SK-N-SH treated with all-trans-retinoic acid at 6 μM for 48 hours (cell line): ENCODE results near the gene ZC3H7B.

ENCODE experiments used
- ATAC-seq: fragments of 200-7000 bp; cut with Tn5 transposase; 3 replicates; pipeline ENCODE4 v1.9.1; 2020; ENCODE audit warnings: mild to moderate bottlenecking, moderate library complexity
- ARNTL ChIP-seq: fragments of 450-650 bp; formaldehyde crosslinking; IDR thresholded peaks from 2 replicates; pipeline ENCODE4 v1.5.0; 2020; ENCODE audit warnings: low read depth, mild to moderate bottlenecking, moderate library complexity, borderline replicate concordance
- BACH2 ChIP-seq: fragments of 250-450 bp; sonication (Bioruptor Pico); IDR thresholded peaks from 2 replicates; pipeline ENCODE4 v1.9.0; 2021; ENCODE audit warnings: mild to moderate bottlenecking, borderline replicate concordance
- CSDC2 ChIP-seq: fragments of 250-450 bp; sonication (Bioruptor Pico); IDR thresholded peaks from 2 replicates; pipeline ENCODE4 v1.5.0; 2020; ENCODE audit warnings: mild to moderate bottlenecking, moderate library complexity
- ESRRG ChIP-seq: fragments of 250-450 bp; sonication (Bioruptor Pico); IDR thresholded peaks from 2 replicates; pipeline ENCODE4 v1.6.1; 2021; ENCODE audit warnings: mild to moderate bottlenecking
- ISL1 ChIP-seq: fragments of 250-450 bp; sonication (Bioruptor Pico); IDR thresholded peaks from 2 replicates; pipeline ENCODE4 v2.1.2; 2022; ENCODE audit warnings: mild to moderate bottlenecking, moderate library complexity
- PPARA ChIP-seq: fragments of 250-450 bp; sonication (Bioruptor Pico); IDR thresholded peaks from 2 replicates; pipeline ENCODE4 v1.5.0; 2020; ENCODE audit warnings: mild to moderate bottlenecking, borderline replicate concordance
- RARB ChIP-seq: fragments of 250-450 bp; sonication (Bioruptor Pico); IDR thresholded peaks from 2 replicates; pipeline ENCODE4 v1.8.0; 2021; ENCODE audit warnings: mild to moderate bottlenecking, moderate library complexity
- SNAI2 ChIP-seq: fragments of 250-450 bp; sonication (Bioruptor Pico); IDR thresholded peaks from 2 replicates; pipeline ENCODE4 v1.5.0; 2020; ENCODE audit warnings: mild to moderate bottlenecking, moderate library complexity
- TCF4 ChIP-seq: fragments of 250-450 bp; sonication (Bioruptor Pico); IDR thresholded peaks from 2 replicates; pipeline ENCODE4 v1.8.0; 2021; ENCODE audit warnings: mild to moderate bottlenecking, moderate library complexity, borderline replicate concordance
- TOX ChIP-seq: fragments of 250-450 bp; sonication (Bioruptor Pico); IDR thresholded peaks from 2 replicates; pipeline ENCODE4 v1.8.0; 2021; ENCODE audit warnings: mild to moderate bottlenecking, moderate library complexity, borderline replicate concordance
- ZC3H10 ChIP-seq: fragments of 250-450 bp; sonication (Bioruptor Pico); IDR thresholded peaks from 2 replicates; pipeline ENCODE4 v1.5.1; 2021; ENCODE audit warnings: mild to moderate bottlenecking, moderate library complexity
- ZFP3 ChIP-seq: fragments of 250-450 bp; sonication (Bioruptor Pico); IDR thresholded peaks from 2 replicates; pipeline ENCODE4 v1.5.0; 2020; ENCODE audit warnings: mild to moderate bottlenecking, moderate library complexity
- ZNF565 ChIP-seq: fragments of 450-650 bp; formaldehyde crosslinking; conservative IDR thresholded peaks from 2 replicates; pipeline ENCODE4 v1.5.0; 2020; ENCODE audit warnings: low read depth, mild to moderate bottlenecking, moderate library complexity
- ZNF70 ChIP-seq: fragments of 450-650 bp; formaldehyde crosslinking; IDR thresholded peaks from 2 replicates; pipeline ENCODE4 v1.5.0; 2020; ENCODE audit warnings: mild to moderate bottlenecking, moderate library complexity
- ZNF8 ChIP-seq: fragments of 450-650 bp; formaldehyde crosslinking; IDR thresholded peaks from 2 replicates; pipeline ENCODE4 v1.5.0; 2020; ENCODE audit warnings: mild to moderate bottlenecking, moderate library complexity
- TF ChIP-seq, protein P1 (sequence below): fragments of 250-450 bp; sonication (Bioruptor Pico); IDR thresholded peaks from 2 replicates; pipeline ENCODE4 v1.8.0; 2021; ENCODE audit warnings: low read depth, mild to moderate bottlenecking, moderate library complexity, borderline replicate concordance
- TF ChIP-seq, protein P2 (sequence below): fragments of 250-450 bp; sonication (Bioruptor Pico); IDR thresholded peaks from 2 replicates; pipeline ENCODE4 v1.8.0; 2020; ENCODE audit warnings: mild to moderate bottlenecking, moderate library complexity, borderline replicate concordance
- TF ChIP-seq, protein P3 (sequence below): fragments of 250-450 bp; sonication (Bioruptor Pico); IDR thresholded peaks from 2 replicates; pipeline ENCODE4 v1.5.1; 2021; ENCODE audit warnings: mild to moderate bottlenecking, moderate library complexity
- TF ChIP-seq, protein P4 (sequence below): fragments of 250-450 bp; sonication (Bioruptor Pico); IDR thresholded peaks from 2 replicates; pipeline ENCODE4 v1.5.0; 2020; ENCODE audit warnings: mild to moderate bottlenecking, moderate library complexity

The ZC3H7B gene

DNA sequence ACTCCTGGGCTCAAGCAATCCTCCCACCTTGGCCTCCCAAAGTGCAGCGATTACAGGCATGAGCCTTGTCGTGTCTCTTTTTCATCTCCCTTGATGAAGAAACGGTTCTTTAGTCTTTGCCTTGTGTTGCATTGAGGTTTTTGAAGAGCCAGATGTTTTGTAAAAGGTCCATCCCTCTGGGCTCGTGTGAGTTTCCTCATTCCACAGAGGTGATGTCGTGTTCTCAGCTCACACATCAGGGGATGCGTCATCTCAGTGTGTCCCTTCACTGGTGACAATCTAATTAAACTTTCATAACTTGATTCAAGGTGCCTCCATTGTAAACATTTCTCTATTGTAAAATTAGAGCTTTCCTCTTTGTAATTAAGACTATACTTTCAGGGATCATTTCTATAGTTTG, 50.7 kb downstream of the ZC3H7B start:
- no peak for ATAC-seq
- TF ChIP-seq ZNF565 (CRISPR knock-in tag) = no peak
- TF ChIP-seq, protein P1, sequence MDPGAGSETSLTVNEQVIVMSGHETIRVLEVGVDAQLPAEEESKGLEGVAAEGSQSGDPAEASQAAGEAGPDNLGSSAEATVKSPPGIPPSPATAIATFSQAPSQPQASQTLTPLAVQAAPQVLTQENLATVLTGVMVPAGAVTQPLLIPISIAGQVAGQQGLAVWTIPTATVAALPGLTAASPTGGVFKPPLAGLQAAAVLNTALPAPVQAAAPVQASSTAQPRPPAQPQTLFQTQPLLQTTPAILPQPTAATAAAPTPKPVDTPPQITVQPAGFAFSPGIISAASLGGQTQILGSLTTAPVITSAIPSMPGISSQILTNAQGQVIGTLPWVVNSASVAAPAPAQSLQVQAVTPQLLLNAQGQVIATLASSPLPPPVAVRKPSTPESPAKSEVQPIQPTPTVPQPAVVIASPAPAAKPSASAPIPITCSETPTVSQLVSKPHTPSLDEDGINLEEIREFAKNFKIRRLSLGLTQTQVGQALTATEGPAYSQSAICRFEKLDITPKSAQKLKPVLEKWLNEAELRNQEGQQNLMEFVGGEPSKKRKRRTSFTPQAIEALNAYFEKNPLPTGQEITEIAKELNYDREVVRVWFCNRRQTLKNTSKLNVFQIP (CRISPR knock-in tag) = no peak
- TF ChIP-seq ZFP3 (CRISPR knock-in tag) = no peak
- no peak for TF ChIP-seq ZNF70
- TF ChIP-seq ZC3H10 (CRISPR knock-in tag) = no peak

DNA sequence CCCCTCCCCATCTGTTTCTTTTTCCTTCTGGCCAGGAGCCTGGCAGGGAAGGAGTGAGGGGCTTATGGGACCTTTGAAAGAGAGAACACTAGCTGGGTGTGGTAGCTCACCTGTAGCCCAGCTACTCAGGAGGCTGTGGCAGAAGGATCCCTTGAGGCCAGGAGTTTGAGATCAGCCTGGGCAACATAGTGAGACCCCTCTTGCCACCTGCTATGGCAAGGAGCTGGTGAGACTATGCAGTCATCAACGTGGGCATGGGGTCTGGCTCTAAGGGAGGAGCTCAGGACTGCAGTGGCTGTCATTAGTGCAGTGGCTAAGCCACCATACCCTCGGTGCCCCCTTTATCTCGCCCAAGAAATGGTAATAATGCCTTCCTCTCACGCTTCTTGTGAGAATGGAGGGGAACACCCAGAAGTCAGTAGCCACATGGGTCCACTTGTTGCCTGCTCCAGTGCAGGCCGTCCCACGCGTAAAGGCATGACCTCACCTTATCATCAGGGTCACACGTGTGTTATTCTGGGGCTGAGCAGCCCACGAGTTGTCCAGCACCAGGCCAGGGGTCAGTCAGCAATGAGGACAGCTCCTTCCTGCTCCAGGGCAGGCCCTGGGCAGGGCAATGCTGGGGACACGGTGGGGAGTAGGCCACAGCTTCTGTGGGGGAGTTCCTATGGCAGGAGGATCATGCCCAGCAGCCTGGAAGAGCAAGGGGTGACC, 52.7 kb downstream of the ZC3H7B start:
- no peak for ATAC-seq
- TF ChIP-seq, protein P1 (CRISPR knock-in tag) = no peak
- no peak for TF ChIP-seq BACH2 (CRISPR knock-in tag)
- no peak for TF ChIP-seq ZNF8 (CRISPR knock-in tag)
- TF ChIP-seq, protein P2, sequence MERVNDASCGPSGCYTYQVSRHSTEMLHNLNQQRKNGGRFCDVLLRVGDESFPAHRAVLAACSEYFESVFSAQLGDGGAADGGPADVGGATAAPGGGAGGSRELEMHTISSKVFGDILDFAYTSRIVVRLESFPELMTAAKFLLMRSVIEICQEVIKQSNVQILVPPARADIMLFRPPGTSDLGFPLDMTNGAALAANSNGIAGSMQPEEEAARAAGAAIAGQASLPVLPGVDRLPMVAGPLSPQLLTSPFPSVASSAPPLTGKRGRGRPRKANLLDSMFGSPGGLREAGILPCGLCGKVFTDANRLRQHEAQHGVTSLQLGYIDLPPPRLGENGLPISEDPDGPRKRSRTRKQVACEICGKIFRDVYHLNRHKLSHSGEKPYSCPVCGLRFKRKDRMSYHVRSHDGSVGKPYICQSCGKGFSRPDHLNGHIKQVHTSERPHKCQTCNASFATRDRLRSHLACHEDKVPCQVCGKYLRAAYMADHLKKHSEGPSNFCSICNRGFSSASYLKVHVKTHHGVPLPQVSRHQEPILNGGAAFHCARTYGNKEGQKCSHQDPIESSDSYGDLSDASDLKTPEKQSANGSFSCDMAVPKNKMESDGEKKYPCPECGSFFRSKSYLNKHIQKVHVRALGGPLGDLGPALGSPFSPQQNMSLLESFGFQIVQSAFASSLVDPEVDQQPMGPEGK = no peak
- no peak for TF ChIP-seq ARNTL (CRISPR knock-in tag)
- no peak for TF ChIP-seq SNAI2 (CRISPR knock-in tag)
- TF ChIP-seq CSDC2 = no peak
- no peak for TF ChIP-seq TOX (CRISPR knock-in tag)

DNA sequence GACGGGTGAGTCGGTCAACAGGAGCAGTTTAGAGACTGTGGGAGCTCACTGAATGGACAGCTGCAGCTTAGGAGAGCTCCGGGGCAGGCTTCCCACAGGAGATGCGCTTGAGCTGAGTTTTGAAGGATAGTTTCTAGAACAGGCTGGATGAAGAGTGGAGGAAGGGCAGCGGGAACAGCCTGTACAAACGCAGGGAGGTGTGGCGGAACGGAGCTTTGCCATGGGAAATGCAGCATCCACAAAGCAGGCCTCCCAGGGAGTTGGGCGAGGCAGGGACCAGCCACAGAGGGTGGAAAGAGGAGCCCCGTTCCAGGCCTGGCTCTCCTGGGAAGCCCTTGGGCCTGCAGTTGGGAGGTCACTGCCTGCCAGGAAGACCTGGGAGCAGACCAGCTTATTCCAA, 53.7 kb downstream of the ZC3H7B start:
- TF ChIP-seq ESRRG (CRISPR knock-in tag) = no peak
- TF ChIP-seq CSDC2 = no peak
- TF ChIP-seq, protein P1 (CRISPR knock-in tag) = no peak
- no peak for TF ChIP-seq TCF4
- no peak for TF ChIP-seq RARB
- TF ChIP-seq, protein P3, sequence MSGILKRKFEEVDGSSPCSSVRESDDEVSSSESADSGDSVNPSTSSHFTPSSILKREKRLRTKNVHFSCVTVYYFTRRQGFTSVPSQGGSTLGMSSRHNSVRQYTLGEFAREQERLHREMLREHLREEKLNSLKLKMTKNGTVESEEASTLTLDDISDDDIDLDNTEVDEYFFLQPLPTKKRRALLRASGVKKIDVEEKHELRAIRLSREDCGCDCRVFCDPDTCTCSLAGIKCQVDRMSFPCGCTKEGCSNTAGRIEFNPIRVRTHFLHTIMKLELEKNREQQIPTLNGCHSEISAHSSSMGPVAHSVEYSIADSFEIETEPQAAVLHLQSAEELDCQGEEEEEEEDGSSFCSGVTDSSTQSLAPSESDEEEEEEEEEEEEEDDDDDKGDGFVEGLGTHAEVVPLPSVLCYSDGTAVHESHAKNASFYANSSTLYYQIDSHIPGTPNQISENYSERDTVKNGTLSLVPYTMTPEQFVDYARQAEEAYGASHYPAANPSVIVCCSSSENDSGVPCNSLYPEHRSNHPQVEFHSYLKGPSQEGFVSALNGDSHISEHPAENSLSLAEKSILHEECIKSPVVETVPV (CRISPR knock-in tag) = no peak
- no peak for TF ChIP-seq ISL1 (CRISPR knock-in tag)
- TF ChIP-seq ZNF565 (CRISPR knock-in tag) = no peak
- no peak for TF ChIP-seq PPARA (CRISPR knock-in tag)
- no peak for TF ChIP-seq ZC3H10 (CRISPR knock-in tag)
- no peak for TF ChIP-seq ZNF70
- TF ChIP-seq, protein P4, sequence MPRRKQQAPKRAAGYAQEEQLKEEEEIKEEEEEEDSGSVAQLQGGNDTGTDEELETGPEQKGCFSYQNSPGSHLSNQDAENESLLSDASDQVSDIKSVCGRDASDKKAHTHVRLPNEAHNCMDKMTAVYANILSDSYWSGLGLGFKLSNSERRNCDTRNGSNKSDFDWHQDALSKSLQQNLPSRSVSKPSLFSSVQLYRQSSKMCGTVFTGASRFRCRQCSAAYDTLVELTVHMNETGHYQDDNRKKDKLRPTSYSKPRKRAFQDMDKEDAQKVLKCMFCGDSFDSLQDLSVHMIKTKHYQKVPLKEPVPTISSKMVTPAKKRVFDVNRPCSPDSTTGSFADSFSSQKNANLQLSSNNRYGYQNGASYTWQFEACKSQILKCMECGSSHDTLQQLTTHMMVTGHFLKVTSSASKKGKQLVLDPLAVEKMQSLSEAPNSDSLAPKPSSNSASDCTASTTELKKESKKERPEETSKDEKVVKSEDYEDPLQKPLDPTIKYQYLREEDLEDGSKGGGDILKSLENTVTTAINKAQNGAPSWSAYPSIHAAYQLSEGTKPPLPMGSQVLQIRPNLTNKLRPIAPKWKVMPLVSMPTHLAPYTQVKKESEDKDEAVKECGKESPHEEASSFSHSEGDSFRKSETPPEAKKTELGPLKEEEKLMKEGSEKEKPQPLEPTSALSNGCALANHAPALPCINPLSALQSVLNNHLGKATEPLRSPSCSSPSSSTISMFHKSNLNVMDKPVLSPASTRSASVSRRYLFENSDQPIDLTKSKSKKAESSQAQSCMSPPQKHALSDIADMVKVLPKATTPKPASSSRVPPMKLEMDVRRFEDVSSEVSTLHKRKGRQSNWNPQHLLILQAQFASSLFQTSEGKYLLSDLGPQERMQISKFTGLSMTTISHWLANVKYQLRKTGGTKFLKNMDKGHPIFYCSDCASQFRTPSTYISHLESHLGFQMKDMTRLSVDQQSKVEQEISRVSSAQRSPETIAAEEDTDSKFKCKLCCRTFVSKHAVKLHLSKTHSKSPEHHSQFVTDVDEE (CRISPR knock-in tag) = no peak
- no peak for ATAC-seq
